HG02840 (cell line): ENCODE results near the gene PRDM2.

Experiments
- ATAC-seq: cut with Tn5 transposase; IDR thresholded peaks from one replicate; pipeline ENCODE4 v1.9.1; 2021; ENCODE audit warnings: mild to moderate bottlenecking, moderate library complexity, moderate number of reproducible peaks; ENCODE audit not compliant: unreplicated experiment, low FRiP score

Gene PRDM2

GRCh38 chr1:13830616-13831280 lies 130.8 kb downstream of the PRDM2 start:
- no peak for ATAC-seq

GRCh38 chr1:13832100-13832499 lies 132.1 kb downstream of the PRDM2 start:
- no peak for ATAC-seq

- ATAC-seq, result no peak
Measured at GRCh38 chr1:13832536-13832935, 132.5 kb downstream of the PRDM2 start.

GRCh38 chr1:13836136-13836535 lies 136.1 kb downstream of the PRDM2 start:
- ATAC-seq, result no peak

GRCh38 chr1:13836631-13837030 lies 136.6 kb downstream of the PRDM2 start:
- no peak for ATAC-seq

- ATAC-seq, result no peak
Measured at GRCh38 chr1:13838236-13838635, 138.2 kb downstream of the PRDM2 start.

GRCh38 chr1:13842497-13842896 lies 142.5 kb downstream of the PRDM2 start:
- no peak for ATAC-seq

GRCh38 chr1:13851726-13852125 lies 151.7 kb downstream of the PRDM2 start:
- ATAC-seq, result no peak

GRCh38 chr1:13855554-13855953 lies 155.6 kb downstream of the PRDM2 start:
- no peak for ATAC-seq

- ATAC-seq, result no peak
Measured at GRCh38 chr1:13860031-13860430, 160.0 kb downstream of the PRDM2 start.

- no peak for ATAC-seq
Measured at GRCh38 chr1:13864760-13865159, 164.8 kb downstream of the PRDM2 start.

- no peak for ATAC-seq
Measured at GRCh38 chr1:13865851-13866250, 165.9 kb downstream of the PRDM2 start.

- ATAC-seq, result no peak
Measured at GRCh38 chr1:13867603-13868002, 167.6 kb downstream of the PRDM2 start.

GRCh38 chr1:13869172-13869797 lies 169.3 kb downstream of the PRDM2 start:
- no peak for ATAC-seq

GRCh38 chr1:13871413-13871812 lies 171.4 kb downstream of the PRDM2 start:
- ATAC-seq, result no peak

- no peak for ATAC-seq
Measured at GRCh38 chr1:13871886-13872285, 171.9 kb downstream of the PRDM2 start.

GRCh38 chr1:13873032-13873431 lies 173.0 kb downstream of the PRDM2 start:
- no peak for ATAC-seq
